ENCODE measurements around the gene FAM227A. TPM values are rescaled to one million over a fixed set of nuclear protein-coding genes. Genes with fewer than 3 reads are reported as not detected.

The FAM227A gene
- total and polyA plus RNA-seq, 2 of the 4 experiments (the other 2 are of a cell fraction) = 1.3 to 1.4 TPM

- no peak for TF ChIP-seq POLR2A (IDR thresholded peaks at IDR 0.05; ENCODE audit: low read depth, low read length)
Observed at GRCh38 chr22:38566726-38567504, 89.3 kb downstream of the FAM227A start (continued).

GRCh38 chr22:38565441-38565840 is 90.8 kb downstream of the FAM227A start:
- in situ Hi-C loops (cut with MboI; ENCODE audit: low sequenced_read_pairs) = no loop called here
- TF ChIP-seq CTCF (conservative IDR thresholded peaks at IDR 0.05; ENCODE audit: low read depth, low read length) = no peak
- TF ChIP-seq SMC3 (IDR thresholded peaks at IDR 0.05; ENCODE audit: low read depth, low read length) = no peak
- TF ChIP-seq RCOR1 (IDR thresholded peaks at IDR 0.05; ENCODE audit: insufficient replicate concordance, low read length) = no peak
- no peak for TF ChIP-seq MAFK (IDR thresholded peaks at IDR 0.05; ENCODE audit: low read depth, low read length)
- no peak for TF ChIP-seq POLR2A (IDR thresholded peaks at IDR 0.05; ENCODE audit: low read depth, low read length)
- no peak for TF ChIP-seq FOS (IDR thresholded peaks at IDR 0.05; ENCODE audit: low read depth, low read length)
- no peak for TF ChIP-seq CHD1 (IDR thresholded peaks at IDR 0.05; ENCODE audit: low read depth, low read length)
- TF ChIP-seq BHLHE40 (IDR thresholded peaks at IDR 0.05; ENCODE audit: low read depth, low read length) = no peak
- TF ChIP-seq USF2 (IDR thresholded peaks at IDR 0.05; ENCODE audit: low read depth, low read length) = no peak
- no peak for TF ChIP-seq CEBPB (IDR thresholded peaks at IDR 0.05; ENCODE audit: low read depth, low read length)
- no peak for TF ChIP-seq MXI1 (IDR thresholded peaks at IDR 0.05; ENCODE audit: borderline replicate concordance, low read depth, low read length)
- TF ChIP-seq MAZ (IDR thresholded peaks at IDR 0.05; ENCODE audit: borderline replicate concordance, low read depth, low read length) = no peak
- no peak for TF ChIP-seq RFX5 (IDR thresholded peaks at IDR 0.05; ENCODE audit: low read depth, low read length)

More at GRCh38 chr22:38565441-38565840, 90.8 kb downstream of the FAM227A start:
- no peak overlapping the region for H4K8ac ChIP-seq (ENCODE audit: low read depth in 2 of 2, low read length in 2 of 2)
- no peaks in the 10 kb centered on the region for H4K20me1 ChIP-seq (ENCODE audit: insufficient read depth, low read length)
- H2AFZ ChIP-seq (replicated peaks; ENCODE audit: low read length, poor library complexity) = no peak overlapping the region
- no peak overlapping the region for H2AK9ac ChIP-seq (replicated peaks; ENCODE audit: low read depth, low read length, poor library complexity)
- H3K27me3 ChIP-seq (ENCODE audit: control insufficient read depth, insufficient read depth, low read length) = no peaks in the 10 kb centered on the region
- no peak overlapping the region for H2BK15ac ChIP-seq (ENCODE audit: low read depth, low read length)
- 0 out of 2 replicates have a peak, but pooled peaks cover 3% of the 10 kb centered on the region for H3K9me1 ChIP-seq (ENCODE audit: insufficient read depth, low read length)
- whole genome bisulfite sequencing, 2 experiments (ENCODE audit: extremely low coverage in 2 of 2, insufficient read length in 1 of 2) = no CpG with 5 or more reads among the region's 1 CpG
- no TSS peak for BruUV-seq (replicated peaks)
- no peak overlapping the region for H2BK120ac ChIP-seq (ENCODE audit: low read depth, low read length)
- H3K18ac ChIP-seq (ENCODE audit: low read depth, low read length) = no peak overlapping the region
- dilution Hi-C loops (cut with HindIII; ENCODE audit: low sequenced_read_pairs, unreplicated experiment) (no loop called here), intact Hi-C loops (cut with micrococcal nuclease) (no loop called here)
- H3K9ac ChIP-seq (ENCODE audit: low read depth, low read length) = no peak overlapping the region
- H3K14ac ChIP-seq (replicated peaks; ENCODE audit: low read depth, low read length) = no peak overlapping the region
- H3K4me2 ChIP-seq (ENCODE audit: low read depth, low read length) = no peak overlapping the region
- CTCF ChIA-PET = no interaction called here
- H3K9me3 ChIP-seq (ENCODE audit: control insufficient read depth, insufficient read depth, low read length) = no peaks in the 10 kb centered on the region
- H3K56ac ChIP-seq (ENCODE audit: extremely low read depth, insufficient read depth, low read length) = no peak overlapping the region
- ATAC-seq (ENCODE audit: low read depth) (no peak), DNase-seq (no peak)
- no peaks in the 10 kb centered on the region for H3K79me1 ChIP-seq (ENCODE audit: low read depth in 1 of 2, low read length in 2 of 2)
- H3K4me1 ChIP-seq (ENCODE audit: control insufficient read depth, insufficient read depth, low read length) = no peaks in the 10 kb centered on the region
- no peak overlapping the region for H3K4me3 ChIP-seq (ENCODE audit: insufficient read depth, low read depth, low read length)
- POLR2A ChIA-PET (ENCODE audit: unreplicated experiment) = no interaction called here
- H3K4ac ChIP-seq (ENCODE audit: low read depth, low read length) = no peak overlapping the region
- H4K91ac ChIP-seq (ENCODE audit: insufficient read depth, low read depth, low read length) = no peak overlapping the region
- H4K5ac ChIP-seq (ENCODE audit: low read depth, low read length) = no peak overlapping the region
- no peak overlapping the region for H2BK5ac ChIP-seq (ENCODE audit: low read depth, low read length, poor library complexity, severe bottlenecking)
- H2BK20ac ChIP-seq (ENCODE audit: low read depth, low read length) = no peak overlapping the region
- no peak overlapping the region for H3K27ac ChIP-seq (ENCODE audit: insufficient read depth, low read length)
- H2AK5ac ChIP-seq (ENCODE audit: low read depth, low read length) = no peak overlapping the region
- no peaks in the 10 kb centered on the region for H3K36me3 ChIP-seq (ENCODE audit: control insufficient read depth, insufficient read depth, low read length)
- no peak overlapping the region for H3K23ac ChIP-seq (ENCODE audit: low read depth, low read length)

Measured in IMR-90 (cell line).